Neural cell (in vitro differentiated cells): ENCODE results near the gene UBE4B. TPM values are rescaled to one million over a fixed set of nuclear protein-coding genes. Genes with fewer than 3 reads are reported as not detected.

Experiments used
- H2AFZ ChIP-seq: fragments of 200-600, 300-800 bp; sonication (generic), shearing (Covaris generic); 2 replicates; pipeline ENCODE4 v1.6.0; 2014; ENCODE audit warnings: low read depth, mild to moderate bottlenecking, antibody characterized with exemption, low read length, moderate library complexity
- H3F3A ChIP-seq: fragments of 200-600 bp; shearing (Covaris generic); 2 replicates; pipeline ENCODE4 v1.6.1; 2016; ENCODE audit warnings: mild to moderate bottlenecking, moderate library complexity, mixed read lengths, antibody characterized with exemption, low read length; ENCODE audit not compliant: insufficient read depth, poor library complexity, severe bottlenecking
- H3K27ac ChIP-seq: fragments of 200-600, 300-800 bp; sonication (generic), shearing (Covaris generic); 2 replicates; pipeline ENCODE4 v1.5.1; 2014; ENCODE audit warnings: mild to moderate bottlenecking, low read length, moderate library complexity
- H3K27me3 ChIP-seq: fragments of 300-800, 200-600 bp; sonication (generic), shearing (Covaris generic); 2 replicates; pipeline ENCODE4 v1.6.0; 2014; ENCODE audit warnings: mild to moderate bottlenecking, low read depth, low read length, moderate library complexity; ENCODE audit not compliant: insufficient read depth
- H3K36me3 ChIP-seq: fragments of 300-800, 200-600 bp; sonication (generic), shearing (Covaris generic); 2 replicates; pipeline ENCODE4 v1.5.1; 2014; ENCODE audit warnings: mild to moderate bottlenecking, antibody characterized with exemption, low read length, moderate library complexity; ENCODE audit not compliant: insufficient read depth
- H3K4me2 ChIP-seq: fragments of 300-800, 200-600 bp; sonication (generic), shearing (Covaris generic); 2 replicates; pipeline ENCODE4 v1.6.0; 2014; ENCODE audit warnings: mild to moderate bottlenecking, low read length
- H3K4me3 ChIP-seq: fragments of 300-800, 200-600 bp; sonication (generic), shearing (Covaris generic); 2 replicates; pipeline ENCODE4 v1.5.1; 2014; ENCODE audit warnings: mild to moderate bottlenecking, low read length, moderate library complexity
- H3K79me2 ChIP-seq: fragments of 200-600 bp; shearing (Covaris generic); replicated peaks from 2 replicates; pipeline ENCODE4 v1.6.0; 2014; ENCODE audit warnings: mild to moderate bottlenecking, low read length, moderate library complexity; ENCODE audit not compliant: insufficient read depth
- H3K9ac ChIP-seq: fragments of 300-800, 200-600 bp; sonication (generic), shearing (Covaris generic); 2 replicates; pipeline ENCODE4 v1.6.1; 2016; ENCODE audit warnings: mild to moderate bottlenecking, low read length, mixed read lengths
- H3K9me2 ChIP-seq: fragments of 200-600 bp; shearing (Covaris generic); 2 replicates; pipeline ENCODE4 v1.6.1; 2016; ENCODE audit warnings: mild to moderate bottlenecking, low read length, mixed read lengths; ENCODE audit not compliant: insufficient read depth
- H3K9me3 ChIP-seq: fragments of 200-600, 300-800 bp; sonication (generic), shearing (Covaris generic); 2 replicates; pipeline ENCODE4 v1.6.1; 2016; ENCODE audit warnings: mild to moderate bottlenecking, mixed run types, low read length, moderate library complexity, mixed read lengths
- H4K20me1 ChIP-seq: fragments of 200-600 bp; shearing (Covaris generic); 2 replicates; pipeline ENCODE4 v1.6.1; 2016; ENCODE audit warnings: mild to moderate bottlenecking, mixed run types; ENCODE audit not compliant: insufficient read depth
- EP300 ChIP-seq: fragments of 450-650 bp; conservative IDR thresholded peaks from 2 replicates; pipeline ENCODE4 v1.6.1; 2014; ENCODE audit warnings: antibody characterized with exemption, mild to moderate bottlenecking, moderate library complexity; ENCODE audit not compliant: poor library complexity, severe bottlenecking
- EZH2 ChIP-seq: fragments of 200-600, 300-800 bp; shearing (Covaris generic), sonication (generic); IDR thresholded peaks from 2 replicates; pipeline ENCODE4 v1.6.1; 2014; ENCODE audit warnings: antibody characterized with exemption, low read length, borderline replicate concordance, mild to moderate bottlenecking; ENCODE audit not compliant: insufficient read depth, poor library complexity, severe bottlenecking
- MXI1 ChIP-seq: fragments of 450-650 bp; conservative IDR thresholded peaks from 2 replicates; pipeline ENCODE4 v1.6.1; 2014; ENCODE audit warnings: antibody characterized with exemption, mild to moderate bottlenecking; ENCODE audit not compliant: poor library complexity, severe bottlenecking
- POLR2AphosphoS5 ChIP-seq: IDR thresholded peaks from 2 replicates; pipeline ENCODE4 v1.6.1; 2012
- RAD21 ChIP-seq: fragments of 450-650 bp; conservative IDR thresholded peaks from 2 replicates; pipeline ENCODE4 v1.6.1; 2014; ENCODE audit warnings: antibody characterized with exemption, mild to moderate bottlenecking, moderate library complexity
- SMC3 ChIP-seq: fragments of 450-650 bp; conservative IDR thresholded peaks from 2 replicates; pipeline ENCODE4 v1.6.1; 2014; ENCODE audit warnings: antibody characterized with exemption, mild to moderate bottlenecking, moderate library complexity; ENCODE audit not compliant: poor library complexity
- TAF1 ChIP-seq: IDR thresholded peaks from 2 replicates; pipeline ENCODE4 v1.6.1; 2012; ENCODE audit warnings: low read depth
- polyA plus RNA-seq: library from polyadenylated mRNA; depleted of rRNA; stranded (reverse); fragments of >200 nt; gene quantifications from 2 replicates; pipeline ENCODE4 v1.2.3, GENCODE V29; 2014
- TF ChIP-seq, protein P1 (sequence below): IDR thresholded peaks from 2 replicates; pipeline ENCODE4 v1.6.1; 2012; ENCODE audit warnings: borderline replicate concordance
- TF ChIP-seq, protein P2 (sequence below): fragments of 450-650 bp; IDR thresholded peaks from 2 replicates; pipeline ENCODE4 v1.5.1; 2014; ENCODE audit warnings: antibody characterized with exemption, mild to moderate bottlenecking, moderate library complexity; ENCODE audit not compliant: poor library complexity, severe bottlenecking

The UBE4B gene
- polyA plus RNA-seq, 1 donor from 2014 or later: 28.9 TPM

DNA sequence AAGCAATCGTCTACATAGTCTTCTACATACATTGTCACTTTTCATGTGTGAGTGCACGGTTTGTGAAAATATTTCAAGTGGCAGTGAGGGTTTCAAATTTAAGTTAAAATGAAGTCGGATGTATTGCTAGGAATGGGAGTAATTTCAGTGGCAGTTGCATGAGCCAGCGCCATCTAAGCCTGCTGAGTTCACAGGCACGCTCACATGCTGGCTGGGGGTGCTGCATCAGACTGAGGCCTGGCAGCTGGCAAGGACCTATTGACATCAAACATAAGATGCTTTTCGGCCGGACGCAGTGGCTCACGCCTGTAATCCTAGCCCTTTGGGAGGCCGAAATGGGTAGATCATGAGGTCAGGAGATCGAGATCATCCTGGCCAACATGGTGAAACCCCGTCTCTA lies 80.7 kb downstream of the UBE4B start:
- H4K20me1 ChIP-seq: no peaks in the 10 kb centered on the region
- no peak overlapping the region for H3K9ac ChIP-seq
- TF ChIP-seq SMC3 (no peak), TAF1 (no peak), EP300 (no peak), EZH2 (no peak), MXI1 (no peak)
- TF ChIP-seq, protein P1, sequence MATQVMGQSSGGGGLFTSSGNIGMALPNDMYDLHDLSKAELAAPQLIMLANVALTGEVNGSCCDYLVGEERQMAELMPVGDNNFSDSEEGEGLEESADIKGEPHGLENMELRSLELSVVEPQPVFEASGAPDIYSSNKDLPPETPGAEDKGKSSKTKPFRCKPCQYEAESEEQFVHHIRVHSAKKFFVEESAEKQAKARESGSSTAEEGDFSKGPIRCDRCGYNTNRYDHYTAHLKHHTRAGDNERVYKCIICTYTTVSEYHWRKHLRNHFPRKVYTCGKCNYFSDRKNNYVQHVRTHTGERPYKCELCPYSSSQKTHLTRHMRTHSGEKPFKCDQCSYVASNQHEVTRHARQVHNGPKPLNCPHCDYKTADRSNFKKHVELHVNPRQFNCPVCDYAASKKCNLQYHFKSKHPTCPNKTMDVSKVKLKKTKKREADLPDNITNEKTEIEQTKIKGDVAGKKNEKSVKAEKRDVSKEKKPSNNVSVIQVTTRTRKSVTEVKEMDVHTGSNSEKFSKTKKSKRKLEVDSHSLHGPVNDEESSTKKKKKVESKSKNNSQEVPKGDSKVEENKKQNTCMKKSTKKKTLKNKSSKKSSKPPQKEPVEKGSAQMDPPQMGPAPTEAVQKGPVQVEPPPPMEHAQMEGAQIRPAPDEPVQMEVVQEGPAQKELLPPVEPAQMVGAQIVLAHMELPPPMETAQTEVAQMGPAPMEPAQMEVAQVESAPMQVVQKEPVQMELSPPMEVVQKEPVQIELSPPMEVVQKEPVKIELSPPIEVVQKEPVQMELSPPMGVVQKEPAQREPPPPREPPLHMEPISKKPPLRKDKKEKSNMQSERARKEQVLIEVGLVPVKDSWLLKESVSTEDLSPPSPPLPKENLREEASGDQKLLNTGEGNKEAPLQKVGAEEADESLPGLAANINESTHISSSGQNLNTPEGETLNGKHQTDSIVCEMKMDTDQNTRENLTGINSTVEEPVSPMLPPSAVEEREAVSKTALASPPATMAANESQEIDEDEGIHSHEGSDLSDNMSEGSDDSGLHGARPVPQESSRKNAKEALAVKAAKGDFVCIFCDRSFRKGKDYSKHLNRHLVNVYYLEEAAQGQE: no peak
- no peaks in the 10 kb centered on the region for H3K27me3 ChIP-seq
- H3K9me2 ChIP-seq: no peaks in the 10 kb centered on the region
- H3K4me3 ChIP-seq: no peak overlapping the region
- no peak overlapping the region for H3K4me2 ChIP-seq
- H3K79me2 ChIP-seq: no peaks in the 10 kb centered on the region
- no peak overlapping the region for H3K27ac ChIP-seq
- no peak overlapping the region for H2AFZ ChIP-seq
- no peaks in the 10 kb centered on the region for H3K9me3 ChIP-seq
- H3F3A ChIP-seq: no peaks in the 10 kb centered on the region
- H3K36me3 ChIP-seq: no peaks in the 10 kb centered on the region

DNA sequence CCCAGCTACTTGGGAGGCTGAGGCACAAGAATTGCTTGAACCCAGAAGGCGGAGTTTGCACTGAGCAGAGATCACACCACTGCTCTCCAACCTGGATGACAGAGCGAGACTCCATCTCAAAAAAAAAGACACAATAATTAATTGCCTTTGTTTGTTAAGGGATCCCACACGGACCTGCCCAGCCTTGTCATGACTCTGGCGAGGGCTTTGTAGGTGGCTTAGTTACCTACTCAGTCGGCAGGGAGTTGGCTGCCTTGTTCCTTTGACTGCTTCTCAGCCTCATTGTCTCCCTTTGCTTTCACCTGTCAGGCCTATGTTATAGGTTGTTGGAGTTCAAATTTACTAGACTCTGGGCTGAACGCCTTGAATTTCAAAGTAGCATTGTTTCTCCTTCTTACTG lies 82.0 kb downstream of the UBE4B start:
- Histone ChIP-seq H3K36me3 (no peaks in the 10 kb centered on the region), H3K79me2 (no peaks in the 10 kb centered on the region), H3K4me2 (no peak overlapping the region), H3K27me3 (no peaks in the 10 kb centered on the region), H3F3A (no peaks in the 10 kb centered on the region), H3K4me3 (no peak overlapping the region), H3K9me3 (no peaks in the 10 kb centered on the region), H3K27ac (no peak overlapping the region), H3K9me2 (no peaks in the 10 kb centered on the region), H3K9ac (no peak overlapping the region), H4K20me1 (no peaks in the 10 kb centered on the region), H2AFZ (no peak overlapping the region)
- TF ChIP-seq RAD21: no peak
- TF ChIP-seq, protein P2, sequence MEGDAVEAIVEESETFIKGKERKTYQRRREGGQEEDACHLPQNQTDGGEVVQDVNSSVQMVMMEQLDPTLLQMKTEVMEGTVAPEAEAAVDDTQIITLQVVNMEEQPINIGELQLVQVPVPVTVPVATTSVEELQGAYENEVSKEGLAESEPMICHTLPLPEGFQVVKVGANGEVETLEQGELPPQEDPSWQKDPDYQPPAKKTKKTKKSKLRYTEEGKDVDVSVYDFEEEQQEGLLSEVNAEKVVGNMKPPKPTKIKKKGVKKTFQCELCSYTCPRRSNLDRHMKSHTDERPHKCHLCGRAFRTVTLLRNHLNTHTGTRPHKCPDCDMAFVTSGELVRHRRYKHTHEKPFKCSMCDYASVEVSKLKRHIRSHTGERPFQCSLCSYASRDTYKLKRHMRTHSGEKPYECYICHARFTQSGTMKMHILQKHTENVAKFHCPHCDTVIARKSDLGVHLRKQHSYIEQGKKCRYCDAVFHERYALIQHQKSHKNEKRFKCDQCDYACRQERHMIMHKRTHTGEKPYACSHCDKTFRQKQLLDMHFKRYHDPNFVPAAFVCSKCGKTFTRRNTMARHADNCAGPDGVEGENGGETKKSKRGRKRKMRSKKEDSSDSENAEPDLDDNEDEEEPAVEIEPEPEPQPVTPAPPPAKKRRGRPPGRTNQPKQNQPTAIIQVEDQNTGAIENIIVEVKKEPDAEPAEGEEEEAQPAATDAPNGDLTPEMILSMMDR: no peak
- no peak for TF ChIP-seq TAF1
- TF ChIP-seq SMC3: no peak
- no peak for TF ChIP-seq POLR2AphosphoS5
- no peak for TF ChIP-seq EZH2
- TF ChIP-seq MXI1: no peak
- TF ChIP-seq, protein P1: no peak
- TF ChIP-seq EP300: no peak
